Liver (tissue), 9 donors: ENCODE results near the gene MARCKS. TPM values are rescaled to one million over a fixed set of nuclear protein-coding genes. Genes with fewer than 3 reads are reported as not detected.

Experiments used
- DNase-seq: peaks from one replicate; pipeline ENCODE4 v3.0.0-alpha.2; 2017; ENCODE audit warnings: low spot score
- H3K27ac ChIP-seq, 2 donors: one replicate each; pipeline ENCODE4 v1.7.0; 2013; ENCODE audit warnings: inconsistent platforms in 2 of 2, low read length in 2 of 2, control low read depth in 1 of 2, low read depth in 1 of 2, mild to moderate bottlenecking in 1 of 2
- H3K27me3 ChIP-seq, 4 donors: one replicate each; pipeline versions ENCODE4 v1.6.1 to v1.7.0; 2013; ENCODE audit warnings: low read length in 3 of 4, inconsistent platforms in 1 of 4, mild to moderate bottlenecking in 1 of 4, moderate library complexity in 1 of 4; ENCODE audit not compliant: control insufficient read depth in 4 of 4, insufficient read depth in 4 of 4
- H3K36me3 ChIP-seq, 4 donors: one replicate each; pipeline versions ENCODE4 v1.6.1 to v1.7.0; 2013; ENCODE audit warnings: low read length in 3 of 4, mild to moderate bottlenecking in 3 of 4, low read depth in 1 of 4, moderate library complexity in 1 of 4; ENCODE audit not compliant: control insufficient read depth in 4 of 4, insufficient read depth in 3 of 4
- H3K4me1 ChIP-seq, 4 donors: one replicate each; pipeline versions ENCODE4 v1.6.1 to v1.7.0; 2013; ENCODE audit warnings: low read length in 3 of 4, mild to moderate bottlenecking in 3 of 4, moderate library complexity in 1 of 4; ENCODE audit not compliant: control insufficient read depth in 4 of 4, insufficient read depth in 4 of 4
- H3K4me3 ChIP-seq, 3 donors: one replicate each; pipeline versions ENCODE4 v1.6.1 to v1.7.0; 2013; ENCODE audit warnings: low read length in 3 of 3, control low read depth in 1 of 3, low read depth in 1 of 3, mild to moderate bottlenecking in 1 of 3
- H3K9ac ChIP-seq, 2 donors: one replicate each; pipeline ENCODE4 v1.7.0; 2013; ENCODE audit warnings: low read length in 2 of 2, mild to moderate bottlenecking in 2 of 2, moderate library complexity in 2 of 2, control low read depth in 1 of 2, low read depth in 1 of 2
- H3K9me3 ChIP-seq, 4 donors: one replicate each; pipeline versions ENCODE4 v1.6.1 to v1.7.0; 2013; ENCODE audit warnings: low read length in 3 of 4; ENCODE audit not compliant: control insufficient read depth in 4 of 4
- EGR1 ChIP-seq, 2 donors: IDR thresholded peaks; 2 replicates each; pipeline ENCODE4 v1.6.1; 2016 to 2018; ENCODE audit warnings: antibody characterized with exemption in 2 of 2, low read depth in 2 of 2
- FOXA1 ChIP-seq: IDR thresholded peaks from 2 replicates; pipeline ENCODE4 v1.6.1; 2016; ENCODE audit warnings: antibody characterized with exemption
- FOXA2 ChIP-seq: IDR thresholded peaks from 2 replicates; pipeline ENCODE4 v1.6.1; 2016; ENCODE audit warnings: antibody characterized with exemption
- GABPA ChIP-seq, 2 donors: IDR thresholded peaks in 1 of 2; conservative IDR thresholded peaks in 1 of 2; 2 replicates each; pipeline ENCODE4 v1.6.1; 2016; ENCODE audit warnings: antibody characterized with exemption in 2 of 2, mild to moderate bottlenecking in 1 of 2, moderate library complexity in 1 of 2
- HNF4A ChIP-seq, 2 donors: conservative IDR thresholded peaks; 2 replicates each; pipeline ENCODE4 v1.6.1; 2016; ENCODE audit warnings: antibody characterized with exemption in 2 of 2, mild to moderate bottlenecking in 2 of 2
- HNF4G ChIP-seq: IDR thresholded peaks from 2 replicates; pipeline ENCODE4 v1.6.1; 2016; ENCODE audit warnings: antibody characterized with exemption
- JUND ChIP-seq, 2 donors: IDR thresholded peaks; 2 replicates each; pipeline ENCODE4 v1.6.1; 2016; ENCODE audit warnings: antibody characterized with exemption in 2 of 2
- NR2F2 ChIP-seq: IDR thresholded peaks from 2 replicates; pipeline ENCODE4 v1.6.1; 2016; ENCODE audit warnings: antibody characterized with exemption
- RAD21 ChIP-seq, 2 donors: IDR thresholded peaks; 2 replicates each; pipeline ENCODE4 v1.6.1; 2016; ENCODE audit warnings: antibody characterized with exemption in 2 of 2, mild to moderate bottlenecking in 2 of 2
- RXRA ChIP-seq, 2 donors: IDR thresholded peaks; 2 replicates each; pipeline ENCODE4 v1.6.1; 2017 to 2018; ENCODE audit warnings: antibody characterized with exemption in 2 of 2, mild to moderate bottlenecking in 1 of 2
- SP1 ChIP-seq: IDR thresholded peaks from 2 replicates; pipeline ENCODE4 v1.6.1; 2018; ENCODE audit warnings: antibody characterized with exemption, mild to moderate bottlenecking
- TAF1 ChIP-seq: conservative IDR thresholded peaks from 2 replicates; pipeline ENCODE4 v1.6.1; 2016; ENCODE audit warnings: antibody characterized with exemption, mild to moderate bottlenecking
- YY1 ChIP-seq: IDR thresholded peaks from 2 replicates; pipeline ENCODE4 v1.6.1; 2016; ENCODE audit warnings: antibody characterized with exemption, mild to moderate bottlenecking
- WGBS: extraction: QIAGEN DNeasy Blood & Tissue Kit; methylation state at CpG from one replicate; pipeline ENCODE4 v1.1.7; 2013; 5-methylcytosine and 5-hydroxymethylcytosine counted together
- polyA plus RNA-seq, 2 donors: library from polyadenylated mRNA; stranded (reverse) in 1 of 2; unstranded in 1 of 2; fragments of 200-250 nt in 1 of 2; fragments of >200 nt in 1 of 2; fragmentation: Nextera tagmentation in 1 of 2; extraction: Ambion mirVana in 1 of 2; gene quantifications; one replicate each; pipeline versions ENCODE4 v1.2.1 to v1.2.3, GENCODE V29; 2013 to 2015
- total RNA-seq, 2 donors: library from RNA; depleted of rRNA; stranded (reverse); fragments of >200 nt; gene quantifications; one replicate each; pipeline ENCODE4 v1.2.3, GENCODE V29; 2014
- TF ChIP-seq, protein P1 (sequence below): IDR thresholded peaks from 2 replicates; pipeline ENCODE4 v1.6.1; 2016; ENCODE audit warnings: antibody characterized with exemption
- TF ChIP-seq, protein P2 (sequence below): IDR thresholded peaks from 2 replicates; pipeline ENCODE4 v1.6.1; 2016; ENCODE audit warnings: antibody characterized with exemption
- TF ChIP-seq, protein P3 (sequence below): IDR thresholded peaks from 2 replicates; pipeline ENCODE4 v1.6.1; 2016; ENCODE audit warnings: antibody characterized with exemption
- TF ChIP-seq, protein P4 (sequence below): IDR thresholded peaks from 2 replicates; pipeline ENCODE4 v1.6.1; 2016; ENCODE audit warnings: antibody characterized with exemption, mild to moderate bottlenecking
- TF ChIP-seq, protein P5 (sequence below): fragments of 150-350 bp; IDR thresholded peaks from 2 replicates; pipeline ENCODE4 v1.5.1; 2017; ENCODE audit warnings: improper control_type of control experiment, low read depth, low read length; ENCODE audit not compliant: missing input control
- donor health status: healthy.
- donor health status: healthy.
- donor health status: healthy.
- donor health status: healthy.
- donor health status: healthy.

Gene MARCKS
- total and polyA plus RNA-seq, 4 donors = 3.6 to 31.6 (median 5.9) TPM

DNA sequence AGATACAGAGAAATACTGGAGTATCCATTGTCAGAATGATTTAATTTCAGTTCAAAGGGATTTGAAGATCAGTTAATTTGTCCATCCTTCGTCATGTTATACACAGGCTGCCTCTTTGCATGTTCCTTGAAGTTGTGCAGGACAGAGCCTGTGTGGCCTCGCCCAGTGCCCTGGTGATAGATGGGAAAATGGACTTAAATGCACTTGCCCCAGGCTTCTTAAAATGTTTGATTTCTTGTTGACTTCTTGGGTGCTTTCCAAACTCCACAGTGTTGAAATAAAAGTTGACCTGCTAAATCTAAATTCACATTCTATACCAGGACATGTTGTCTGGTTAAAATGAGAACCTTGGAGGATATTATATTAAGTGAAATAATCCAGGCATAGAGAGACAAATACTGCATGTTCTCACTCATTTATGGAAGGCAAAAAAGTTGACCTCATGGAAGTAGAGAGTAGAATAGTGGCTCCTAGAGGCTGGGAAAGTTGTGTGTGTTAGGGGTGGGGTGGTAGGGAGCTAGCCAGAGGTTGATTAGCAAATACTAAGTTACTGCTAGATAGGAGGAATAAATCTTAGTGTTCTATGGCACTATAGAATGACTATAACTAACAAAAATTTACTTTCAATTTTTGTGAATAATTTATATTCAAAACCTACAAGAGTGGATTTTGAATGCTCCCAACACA, 25.3 kb downstream of the MARCKS start:
- 73% methylated on average over 2 of the region's 2 CpGs for WGBS
- H3K4me1 ChIP-seq = no peaks in the 10 kb centered on the region
- TF ChIP-seq, protein P1, sequence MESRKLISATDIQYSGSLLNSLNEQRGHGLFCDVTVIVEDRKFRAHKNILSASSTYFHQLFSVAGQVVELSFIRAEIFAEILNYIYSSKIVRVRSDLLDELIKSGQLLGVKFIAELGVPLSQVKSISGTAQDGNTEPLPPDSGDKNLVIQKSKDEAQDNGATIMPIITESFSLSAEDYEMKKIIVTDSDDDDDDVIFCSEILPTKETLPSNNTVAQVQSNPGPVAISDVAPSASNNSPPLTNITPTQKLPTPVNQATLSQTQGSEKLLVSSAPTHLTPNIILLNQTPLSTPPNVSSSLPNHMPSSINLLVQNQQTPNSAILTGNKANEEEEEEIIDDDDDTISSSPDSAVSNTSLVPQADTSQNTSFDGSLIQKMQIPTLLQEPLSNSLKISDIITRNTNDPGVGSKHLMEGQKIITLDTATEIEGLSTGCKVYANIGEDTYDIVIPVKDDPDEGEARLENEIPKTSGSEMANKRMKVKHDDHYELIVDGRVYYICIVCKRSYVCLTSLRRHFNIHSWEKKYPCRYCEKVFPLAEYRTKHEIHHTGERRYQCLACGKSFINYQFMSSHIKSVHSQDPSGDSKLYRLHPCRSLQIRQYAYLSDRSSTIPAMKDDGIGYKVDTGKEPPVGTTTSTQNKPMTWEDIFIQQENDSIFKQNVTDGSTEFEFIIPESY = no peak
- no peak for TF ChIP-seq FOXA1
- TF ChIP-seq GABPA (IDR thresholded peaks at IDR 0.05 in 1 of 2, conservative IDR thresholded peaks at IDR 0.05 in 1 of 2) = no peak
- no peak for TF ChIP-seq TAF1
- no peak for TF ChIP-seq FOXA2
- TF ChIP-seq RXRA (IDR thresholded peaks at IDR 0.05) = no peak
- TF ChIP-seq, protein P2, sequence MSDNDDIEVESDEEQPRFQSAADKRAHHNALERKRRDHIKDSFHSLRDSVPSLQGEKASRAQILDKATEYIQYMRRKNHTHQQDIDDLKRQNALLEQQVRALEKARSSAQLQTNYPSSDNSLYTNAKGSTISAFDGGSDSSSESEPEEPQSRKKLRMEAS = no peak
- TF ChIP-seq, protein P3, sequence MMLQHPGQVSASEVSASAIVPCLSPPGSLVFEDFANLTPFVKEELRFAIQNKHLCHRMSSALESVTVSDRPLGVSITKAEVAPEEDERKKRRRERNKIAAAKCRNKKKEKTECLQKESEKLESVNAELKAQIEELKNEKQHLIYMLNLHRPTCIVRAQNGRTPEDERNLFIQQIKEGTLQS = no peak
- TF ChIP-seq, protein P4, sequence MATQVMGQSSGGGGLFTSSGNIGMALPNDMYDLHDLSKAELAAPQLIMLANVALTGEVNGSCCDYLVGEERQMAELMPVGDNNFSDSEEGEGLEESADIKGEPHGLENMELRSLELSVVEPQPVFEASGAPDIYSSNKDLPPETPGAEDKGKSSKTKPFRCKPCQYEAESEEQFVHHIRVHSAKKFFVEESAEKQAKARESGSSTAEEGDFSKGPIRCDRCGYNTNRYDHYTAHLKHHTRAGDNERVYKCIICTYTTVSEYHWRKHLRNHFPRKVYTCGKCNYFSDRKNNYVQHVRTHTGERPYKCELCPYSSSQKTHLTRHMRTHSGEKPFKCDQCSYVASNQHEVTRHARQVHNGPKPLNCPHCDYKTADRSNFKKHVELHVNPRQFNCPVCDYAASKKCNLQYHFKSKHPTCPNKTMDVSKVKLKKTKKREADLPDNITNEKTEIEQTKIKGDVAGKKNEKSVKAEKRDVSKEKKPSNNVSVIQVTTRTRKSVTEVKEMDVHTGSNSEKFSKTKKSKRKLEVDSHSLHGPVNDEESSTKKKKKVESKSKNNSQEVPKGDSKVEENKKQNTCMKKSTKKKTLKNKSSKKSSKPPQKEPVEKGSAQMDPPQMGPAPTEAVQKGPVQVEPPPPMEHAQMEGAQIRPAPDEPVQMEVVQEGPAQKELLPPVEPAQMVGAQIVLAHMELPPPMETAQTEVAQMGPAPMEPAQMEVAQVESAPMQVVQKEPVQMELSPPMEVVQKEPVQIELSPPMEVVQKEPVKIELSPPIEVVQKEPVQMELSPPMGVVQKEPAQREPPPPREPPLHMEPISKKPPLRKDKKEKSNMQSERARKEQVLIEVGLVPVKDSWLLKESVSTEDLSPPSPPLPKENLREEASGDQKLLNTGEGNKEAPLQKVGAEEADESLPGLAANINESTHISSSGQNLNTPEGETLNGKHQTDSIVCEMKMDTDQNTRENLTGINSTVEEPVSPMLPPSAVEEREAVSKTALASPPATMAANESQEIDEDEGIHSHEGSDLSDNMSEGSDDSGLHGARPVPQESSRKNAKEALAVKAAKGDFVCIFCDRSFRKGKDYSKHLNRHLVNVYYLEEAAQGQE = no peak
- TF ChIP-seq SP1 = no peak
- TF ChIP-seq EGR1 (IDR thresholded peaks at IDR 0.05; ENCODE audit: low read depth in 2 of 2) = no peak
- TF ChIP-seq YY1 = no peak
- no peak for TF ChIP-seq HNF4A (conservative IDR thresholded peaks at IDR 0.05)
- TF ChIP-seq HNF4G = no peak
- TF ChIP-seq, protein P5, sequence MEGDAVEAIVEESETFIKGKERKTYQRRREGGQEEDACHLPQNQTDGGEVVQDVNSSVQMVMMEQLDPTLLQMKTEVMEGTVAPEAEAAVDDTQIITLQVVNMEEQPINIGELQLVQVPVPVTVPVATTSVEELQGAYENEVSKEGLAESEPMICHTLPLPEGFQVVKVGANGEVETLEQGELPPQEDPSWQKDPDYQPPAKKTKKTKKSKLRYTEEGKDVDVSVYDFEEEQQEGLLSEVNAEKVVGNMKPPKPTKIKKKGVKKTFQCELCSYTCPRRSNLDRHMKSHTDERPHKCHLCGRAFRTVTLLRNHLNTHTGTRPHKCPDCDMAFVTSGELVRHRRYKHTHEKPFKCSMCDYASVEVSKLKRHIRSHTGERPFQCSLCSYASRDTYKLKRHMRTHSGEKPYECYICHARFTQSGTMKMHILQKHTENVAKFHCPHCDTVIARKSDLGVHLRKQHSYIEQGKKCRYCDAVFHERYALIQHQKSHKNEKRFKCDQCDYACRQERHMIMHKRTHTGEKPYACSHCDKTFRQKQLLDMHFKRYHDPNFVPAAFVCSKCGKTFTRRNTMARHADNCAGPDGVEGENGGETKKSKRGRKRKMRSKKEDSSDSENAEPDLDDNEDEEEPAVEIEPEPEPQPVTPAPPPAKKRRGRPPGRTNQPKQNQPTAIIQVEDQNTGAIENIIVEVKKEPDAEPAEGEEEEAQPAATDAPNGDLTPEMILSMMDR = no peak
- no peak for TF ChIP-seq NR2F2
- no peak for TF ChIP-seq JUND (IDR thresholded peaks at IDR 0.05)
- no peak for TF ChIP-seq RAD21 (IDR thresholded peaks at IDR 0.05)
- no peak overlapping the region for H3K27ac ChIP-seq
- DNase-seq = no peak
- H3K27me3 ChIP-seq = no peaks in the 10 kb centered on the region
- H3K9ac ChIP-seq = no peak overlapping the region
- H3K36me3 ChIP-seq = no peaks in the 10 kb centered on the region
- H3K4me3 ChIP-seq = no peak overlapping the region
- no peaks in the 10 kb centered on the region for H3K9me3 ChIP-seq
